Measurements from ENCODE around the gene C9orf85.

C9orf85 gene

GRCh38 chr9:71879644-71880174 lies 31.7 kb upstream of the C9orf85 start:
- no peak overlapping the region for H3K9ac ChIP-seq (ENCODE audit: insufficient read length, low read depth)
- TF ChIP-seq YY1 (IDR thresholded peaks at IDR 0.05; ENCODE audit: insufficient read depth, insufficient read length) (no peak), ZNF274 (IDR thresholded peaks at IDR 0.05; ENCODE audit: low read depth, low read length) (no peak), SUZ12 (IDR thresholded peaks at IDR 0.05; ENCODE audit: extremely low read depth, insufficient read depth, insufficient read length) (no peak)

GRCh38 chr9:71884005-71884404 lies 27.4 kb upstream of the C9orf85 start:
- TF ChIP-seq YY1 (IDR thresholded peaks at IDR 0.05; ENCODE audit: insufficient read depth, insufficient read length): no peak
- TF ChIP-seq ZNF274 (IDR thresholded peaks at IDR 0.05; ENCODE audit: low read depth, low read length): no peak
- TF ChIP-seq SUZ12 (IDR thresholded peaks at IDR 0.05; ENCODE audit: extremely low read depth, insufficient read depth, insufficient read length): no peak
- H3K4me3 ChIP-seq (ENCODE audit: insufficient read length, low read depth): no peak overlapping the region
- H3K4me1 ChIP-seq (ENCODE audit: insufficient read depth, insufficient read length): no peaks in the 10 kb centered on the region
- peaks cover 23% of the 10 kb centered on the region for H3K9me3 ChIP-seq (ENCODE audit: insufficient read depth, low read length)
- H3K27me3 ChIP-seq (ENCODE audit: insufficient read depth, insufficient read length): no peaks in the 10 kb centered on the region
- DNase-seq (ENCODE audit: low read depth, low spot score): no peak
- no peak overlapping the region for H3K9ac ChIP-seq (ENCODE audit: insufficient read length, low read depth)
- H3K36me3 ChIP-seq (ENCODE audit: insufficient read depth, insufficient read length, low read length): peaks cover 3% of the 10 kb centered on the region

More at GRCh38 chr9:71879644-71880174, 31.7 kb upstream of the C9orf85 start:
- DNase-seq (ENCODE audit: low read depth, low spot score): no peak
- H3K36me3 ChIP-seq (ENCODE audit: insufficient read depth, insufficient read length, low read length): peaks cover 6% of the 10 kb centered on the region
- H3K27me3 ChIP-seq (ENCODE audit: insufficient read depth, insufficient read length): no peaks in the 10 kb centered on the region
- H3K4me3 ChIP-seq (ENCODE audit: insufficient read length, low read depth): no peak overlapping the region
- H3K4me1 ChIP-seq (ENCODE audit: insufficient read depth, insufficient read length): no peaks in the 10 kb centered on the region
- peaks cover 30% of the 10 kb centered on the region for H3K9me3 ChIP-seq (ENCODE audit: insufficient read depth, low read length)

DNA sequence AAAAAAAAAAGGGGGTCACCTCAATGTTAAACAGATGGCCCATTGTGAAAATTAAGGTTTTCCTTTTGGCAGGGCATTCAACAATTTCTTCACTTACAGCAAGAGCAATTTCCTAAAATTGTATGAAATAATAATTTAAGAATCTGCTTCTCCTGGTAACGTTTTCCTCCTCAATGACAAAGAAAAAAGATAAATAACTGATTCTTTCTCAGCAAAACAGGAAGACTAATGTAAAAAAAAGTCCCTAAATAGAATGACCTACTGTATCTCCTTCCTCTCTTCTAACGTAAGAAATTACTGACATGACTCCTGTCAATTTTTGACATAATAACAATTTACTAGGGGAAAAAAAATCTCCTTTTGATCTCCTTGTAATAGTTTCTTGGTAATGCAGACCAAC lies 26.0 kb upstream of the C9orf85 start:
- TF ChIP-seq YY1 (IDR thresholded peaks at IDR 0.05; ENCODE audit: insufficient read depth, insufficient read length): no peak
- no peaks in the 10 kb centered on the region for H3K4me1 ChIP-seq (ENCODE audit: insufficient read depth, insufficient read length)
- no peaks in the 10 kb centered on the region for H3K27me3 ChIP-seq (ENCODE audit: insufficient read depth, insufficient read length)
- H3K36me3 ChIP-seq (ENCODE audit: insufficient read depth, insufficient read length, low read length): peaks cover 3% of the 10 kb centered on the region
- no peak for DNase-seq (ENCODE audit: low read depth, low spot score)
- no peak overlapping the region for H3K9ac ChIP-seq (ENCODE audit: insufficient read length, low read depth)
- H3K4me3 ChIP-seq (ENCODE audit: insufficient read length, low read depth): no peak overlapping the region
- peaks cover 9% of the 10 kb centered on the region for H3K9me3 ChIP-seq (ENCODE audit: insufficient read depth, low read length)

DNA sequence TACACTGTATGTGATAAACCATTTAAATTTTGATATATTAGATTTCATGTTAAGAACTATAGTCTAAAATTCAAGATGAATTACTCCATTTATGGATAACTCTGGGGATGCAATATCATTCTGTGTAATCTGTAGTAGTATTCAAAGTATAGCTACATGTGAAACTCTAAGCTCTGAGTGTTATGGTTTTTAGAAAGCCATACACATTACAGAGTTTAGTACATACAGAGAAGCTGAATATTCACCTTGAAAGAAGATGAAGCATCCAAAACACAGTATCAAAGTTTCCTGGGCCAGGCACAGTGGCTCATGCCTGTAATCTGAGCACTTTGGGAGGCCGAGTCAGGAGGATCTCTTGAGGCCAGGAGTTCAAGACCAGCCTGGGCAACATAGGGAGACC lies 25.4 kb upstream of the C9orf85 start:
- H3K36me3 ChIP-seq (ENCODE audit: insufficient read depth, insufficient read length, low read length): peaks cover 3% of the 10 kb centered on the region
- H3K4me1 ChIP-seq (ENCODE audit: insufficient read depth, insufficient read length): no peaks in the 10 kb centered on the region
- no peak overlapping the region for H3K9ac ChIP-seq (ENCODE audit: insufficient read length, low read depth)
- H3K9me3 ChIP-seq (ENCODE audit: insufficient read depth, low read length): peaks cover 8% of the 10 kb centered on the region
- H3K27me3 ChIP-seq (ENCODE audit: insufficient read depth, insufficient read length): no peaks in the 10 kb centered on the region
- no peak for TF ChIP-seq SUZ12 (IDR thresholded peaks at IDR 0.05; ENCODE audit: extremely low read depth, insufficient read depth, insufficient read length)
- no peak for TF ChIP-seq YY1 (IDR thresholded peaks at IDR 0.05; ENCODE audit: insufficient read depth, insufficient read length)
- no peak for TF ChIP-seq ZNF274 (IDR thresholded peaks at IDR 0.05; ENCODE audit: low read depth, low read length)
- no peak for DNase-seq (ENCODE audit: low read depth, low spot score)
- H3K4me3 ChIP-seq (ENCODE audit: insufficient read length, low read depth): no peak overlapping the region

- no peak for TF ChIP-seq YY1 (IDR thresholded peaks at IDR 0.05; ENCODE audit: insufficient read depth, insufficient read length)
- TF ChIP-seq ZNF274 (IDR thresholded peaks at IDR 0.05; ENCODE audit: low read depth, low read length): no peak
- TF ChIP-seq SUZ12 (IDR thresholded peaks at IDR 0.05; ENCODE audit: extremely low read depth, insufficient read depth, insufficient read length): no peak
- H3K27me3 ChIP-seq (ENCODE audit: insufficient read depth, insufficient read length): no peaks in the 10 kb centered on the region
- no peak overlapping the region for H3K9ac ChIP-seq (ENCODE audit: insufficient read length, low read depth)
- no peaks in the 10 kb centered on the region for H3K4me1 ChIP-seq (ENCODE audit: insufficient read depth, insufficient read length)
- peaks cover 3% of the 10 kb centered on the region for H3K36me3 ChIP-seq (ENCODE audit: insufficient read depth, insufficient read length, low read length)
- H3K4me3 ChIP-seq (ENCODE audit: insufficient read length, low read depth): no peak overlapping the region
- peaks cover 8% of the 10 kb centered on the region for H3K9me3 ChIP-seq (ENCODE audit: insufficient read depth, low read length)
- DNase-seq (ENCODE audit: low read depth, low spot score): no peak
These were observed 24.9 kb upstream of the C9orf85 start for GRCh38 chr9:71886541-71886940.

GRCh38 chr9:71887362-71887761 lies 24.1 kb upstream of the C9orf85 start:
- TF ChIP-seq YY1 (IDR thresholded peaks at IDR 0.05; ENCODE audit: insufficient read depth, insufficient read length) (no peak), SUZ12 (IDR thresholded peaks at IDR 0.05; ENCODE audit: extremely low read depth, insufficient read depth, insufficient read length) (no peak), ZNF274 (IDR thresholded peaks at IDR 0.05; ENCODE audit: low read depth, low read length) (no peak)
- no peaks in the 10 kb centered on the region for H3K27me3 ChIP-seq (ENCODE audit: insufficient read depth, insufficient read length)
- peaks cover 3% of the 10 kb centered on the region for H3K36me3 ChIP-seq (ENCODE audit: insufficient read depth, insufficient read length, low read length)
- H3K4me1 ChIP-seq (ENCODE audit: insufficient read depth, insufficient read length): no peaks in the 10 kb centered on the region
- DNase-seq (ENCODE audit: low read depth, low spot score): no peak
- H3K9ac ChIP-seq (ENCODE audit: insufficient read length, low read depth): no peak overlapping the region
- no peak overlapping the region for H3K4me3 ChIP-seq (ENCODE audit: insufficient read length, low read depth)
- H3K9me3 ChIP-seq (ENCODE audit: insufficient read depth, low read length): peaks cover 8% of the 10 kb centered on the region

GRCh38 chr9:71890042-71890679 lies 21.3 kb upstream of the C9orf85 start:
- Histone ChIP-seq H3K4me1 (ENCODE audit: insufficient read depth, insufficient read length) (no peaks in the 10 kb centered on the region), H3K9ac (ENCODE audit: insufficient read length, low read depth) (no peak overlapping the region)

More at GRCh38 chr9:71890042-71890679, 21.3 kb upstream of the C9orf85 start:
- H3K36me3 ChIP-seq (ENCODE audit: insufficient read depth, insufficient read length, low read length): no peaks in the 10 kb centered on the region
- no peak for TF ChIP-seq SUZ12 (IDR thresholded peaks at IDR 0.05; ENCODE audit: extremely low read depth, insufficient read depth, insufficient read length)
- no peak for TF ChIP-seq YY1 (IDR thresholded peaks at IDR 0.05; ENCODE audit: insufficient read depth, insufficient read length)
- no peak for TF ChIP-seq ZNF274 (IDR thresholded peaks at IDR 0.05; ENCODE audit: low read depth, low read length)
- no peak for DNase-seq (ENCODE audit: low read depth, low spot score)
- no peak overlapping the region for H3K4me3 ChIP-seq (ENCODE audit: insufficient read length, low read depth)
- no peaks in the 10 kb centered on the region for H3K27me3 ChIP-seq (ENCODE audit: insufficient read depth, insufficient read length)
- no peaks in the 10 kb centered on the region for H3K9me3 ChIP-seq (ENCODE audit: insufficient read depth, low read length)
